ENCODE measurements around the gene NRBF2.

NRBF2 gene

GRCh38 chr10:63119041-63119440, 14.1 kb upstream of the NRBF2 start:
- no peak for DNase-seq (ENCODE audit: low read depth in 1 of 2, low spot score in 1 of 2)
- TF ChIP-seq SPI1 (IDR thresholded peaks at IDR 0.05; ENCODE audit: borderline replicate concordance, low read depth), result no peak
- no peak for TF ChIP-seq CTCF (IDR thresholded peaks at IDR 0.05; ENCODE audit: insufficient read depth, low read length)
- no peak for TF ChIP-seq REST (IDR thresholded peaks at IDR 0.05; ENCODE audit: insufficient replicate concordance, low read depth)
- no peak for TF ChIP-seq POLR2AphosphoS5 (IDR thresholded peaks at IDR 0.05; ENCODE audit: low read depth)
- TF ChIP-seq GABPA (IDR thresholded peaks at IDR 0.05; ENCODE audit: low read depth), result no peak
- no peak overlapping the region for H3K27ac ChIP-seq (replicated peaks)
- H3K27me3 ChIP-seq (ENCODE audit: insufficient read depth, poor library complexity, severe bottlenecking), result no peaks in the 10 kb centered on the region
- H3K4me3 ChIP-seq (replicated peaks; ENCODE audit: insufficient read depth, low read length), result no peak overlapping the region

GRCh38 chr10:63120554-63120953, 12.6 kb upstream of the NRBF2 start:
- DNase-seq (ENCODE audit: low read depth in 1 of 2, low spot score in 1 of 2), result no peak
- H3K27ac ChIP-seq (replicated peaks), result no peak overlapping the region
- TF ChIP-seq CTCF (IDR thresholded peaks at IDR 0.05; ENCODE audit: insufficient read depth, low read length), result no peak
- no peak for TF ChIP-seq GABPA (IDR thresholded peaks at IDR 0.05; ENCODE audit: low read depth)
- no peak for TF ChIP-seq REST (IDR thresholded peaks at IDR 0.05; ENCODE audit: insufficient replicate concordance, low read depth)
- no peak for TF ChIP-seq POLR2AphosphoS5 (IDR thresholded peaks at IDR 0.05; ENCODE audit: low read depth)
- no peak for TF ChIP-seq SPI1 (IDR thresholded peaks at IDR 0.05; ENCODE audit: borderline replicate concordance, low read depth)
- no peak overlapping the region for H3K4me3 ChIP-seq (replicated peaks; ENCODE audit: insufficient read depth, low read length)
- no peaks in the 10 kb centered on the region for H3K27me3 ChIP-seq (ENCODE audit: insufficient read depth, poor library complexity, severe bottlenecking)

GRCh38 chr10:63123727-63124362, 9.3 kb upstream of the NRBF2 start:
- TF ChIP-seq CTCF (IDR thresholded peaks at IDR 0.05; ENCODE audit: insufficient read depth, low read length) (no peak), REST (IDR thresholded peaks at IDR 0.05; ENCODE audit: insufficient replicate concordance, low read depth) (no peak), SPI1 (IDR thresholded peaks at IDR 0.05; ENCODE audit: borderline replicate concordance, low read depth) (no peak)
- no peak for DNase-seq (ENCODE audit: low read depth in 1 of 2, low spot score in 1 of 2)
- Histone ChIP-seq H3K27me3 (ENCODE audit: insufficient read depth, poor library complexity, severe bottlenecking) (no peaks in the 10 kb centered on the region), H3K27ac (replicated peaks) (no peak overlapping the region), H3K4me3 (replicated peaks; ENCODE audit: insufficient read depth, low read length) (no peak overlapping the region)

Measured in HL-60 (cell line).